ENCODE data around the gene FOXC1. TPM values are rescaled to one million over a fixed set of nuclear protein-coding genes. Genes with fewer than 3 reads are reported as not detected.
A peak's percentile ranks its signal among the peaks of the same experiment; 100 is the strongest.

FOXC1 gene
- total RNA-seq, 1 experiment from 2014 or later: 40.7 TPM

- H3K79me2 ChIP-seq (ENCODE audit: insufficient read depth, low read length): no peaks in the 10 kb centered on the region
- H3K9me2 ChIP-seq (ENCODE audit: insufficient read depth): no peaks in the 10 kb centered on the region
- no peaks in the 10 kb centered on the region for H3K27me3 ChIP-seq (ENCODE audit: insufficient read depth, low read length)
- no peak overlapping the region for H2AFZ ChIP-seq (ENCODE audit: low read depth, low read length, poor library complexity, severe bottlenecking)
- ChIA-PET RAD21 (ENCODE audit: low non-redundant PET in 1 of 2, low total read pairs in 2 of 2, uncharacterized antibody in 2 of 2, unreplicated experiment in 2 of 2) (no interaction called here), POLR2A (no interaction called here), CTCF (no interaction called here)
- intact Hi-C loops (cut with micrococcal nuclease): no loop called here
- no peak overlapping the region for H3K4me3 ChIP-seq (replicated peaks in 1 of 2; ENCODE audit: low read depth in 1 of 2, low read length in 2 of 2)
- no peak overlapping the region for H3K9ac ChIP-seq (ENCODE audit: low read length)
- H4K20me1 ChIP-seq (ENCODE audit: insufficient read depth): no peaks in the 10 kb centered on the region
- no peak overlapping the region for H3K27ac ChIP-seq (ENCODE audit: low read depth, low read length)
- DNase-seq (ENCODE audit: low read depth, low spot score) (no peak), ATAC-seq (no peak)
- no peaks in the 10 kb centered on the region for H3K36me3 ChIP-seq (ENCODE audit: control insufficient read depth in 1 of 2, insufficient read depth in 2 of 2, low read length in 2 of 2)
- no peak for TF ChIP-seq REST (IDR thresholded peaks at IDR 0.05; ENCODE audit: low read depth)
- no peak for TF ChIP-seq FOSL1 (IDR thresholded peaks at IDR 0.05; ENCODE audit: low read depth)
- peaks cover 27 to 44% of the 10 kb centered on the region in 2 experiments for H3K4me1 ChIP-seq (ENCODE audit: control insufficient read depth in 1 of 2, insufficient read depth in 2 of 2, low read length in 2 of 2)
- no peaks in the 10 kb centered on the region for H3K9me3 ChIP-seq (ENCODE audit: control insufficient read depth in 1 of 2, insufficient read depth in 1 of 2, low read depth in 1 of 2, low read length in 2 of 2)
- no peak overlapping the region for H3K4me2 ChIP-seq (ENCODE audit: low read length)
- no TSS peak for BruUV-seq (replicated peaks)
Measured at GRCh38 chr6:1635305-1636010, 25.7 kb downstream of the FOXC1 start.

- no peak for DNase-seq (ENCODE audit: low read depth, low spot score)
- no peak overlapping the region for H3K9ac ChIP-seq (ENCODE audit: low read length)
- H3K4me3 ChIP-seq (replicated peaks in 1 of 2; ENCODE audit: low read depth in 1 of 2, low read length in 2 of 2): no peak overlapping the region
- peak overlapping the region; percentile 43; the same call in 1 of the 2 replicates for H3K4me2 ChIP-seq (ENCODE audit: low read length)
- no peaks in the 10 kb centered on the region for H3K36me3 ChIP-seq (ENCODE audit: control insufficient read depth in 1 of 2, insufficient read depth in 2 of 2, low read length in 2 of 2)
- H3K27me3 ChIP-seq (ENCODE audit: insufficient read depth, low read length): no peaks in the 10 kb centered on the region
- ChIA-PET CTCF (no interaction called here), RAD21 (ENCODE audit: low non-redundant PET in 1 of 2, low total read pairs in 2 of 2, uncharacterized antibody in 2 of 2, unreplicated experiment in 2 of 2) (no interaction called here), POLR2A (no interaction called here)
- intact Hi-C loops (cut with micrococcal nuclease): no loop called here
- H3K9me3 ChIP-seq (ENCODE audit: control insufficient read depth in 1 of 2, insufficient read depth in 1 of 2, low read depth in 1 of 2, low read length in 2 of 2): no peaks in the 10 kb centered on the region
- no peak for TF ChIP-seq ZNF274 (IDR thresholded peaks at IDR 0.05; ENCODE audit: low read depth, low read length)
- TF ChIP-seq YY1 (IDR thresholded peaks at IDR 0.05; ENCODE audit: extremely low read depth, insufficient replicate concordance, low read depth, low read length): no peak
- no peak for TF ChIP-seq ZFX (IDR thresholded peaks at IDR 0.05)
- TF ChIP-seq TCF7L2 (IDR thresholded peaks at IDR 0.05; ENCODE audit: borderline replicate concordance, extremely low read depth, insufficient read depth, insufficient read length): no peak
- TF ChIP-seq CTCF (IDR thresholded peaks at IDR 0.05 in 2 of 3, conservative IDR thresholded peaks at IDR 0.05 in 1 of 3; ENCODE audit: borderline replicate concordance in 1 of 3, insufficient read depth in 1 of 3, low read depth in 2 of 3, low read length in 2 of 3): no peak
- TF ChIP-seq SRF (IDR thresholded peaks at IDR 0.05; ENCODE audit: low read depth): no peak
- no peak for TF ChIP-seq SP1 (IDR thresholded peaks at IDR 0.05; ENCODE audit: low read depth)
- TF ChIP-seq RAD21 (IDR thresholded peaks at IDR 0.05; ENCODE audit: low read depth): no peak
- no peak for TF ChIP-seq EZH2 (IDR thresholded peaks at IDR 0.05)
- TF ChIP-seq EZH2phosphoT487 (IDR thresholded peaks at IDR 0.05; ENCODE audit: borderline replicate concordance): no peak
- TF ChIP-seq SIN3A (IDR thresholded peaks at IDR 0.05; ENCODE audit: low read depth): no peak
- no peak for TF ChIP-seq MAX (IDR thresholded peaks at IDR 0.05)
- TF ChIP-seq JUND (IDR thresholded peaks at IDR 0.05): no peak
- no peaks in the 10 kb centered on the region for H4K20me1 ChIP-seq (ENCODE audit: insufficient read depth)
- H3K27ac ChIP-seq (ENCODE audit: low read depth, low read length): peak overlapping the region; percentile 55; the same call in 1 of the 2 replicates
- no peak overlapping the region for H2AFZ ChIP-seq (ENCODE audit: low read depth, low read length, poor library complexity, severe bottlenecking)
- ATAC-seq: no peak
- no peaks in the 10 kb centered on the region for H3K79me2 ChIP-seq (ENCODE audit: insufficient read depth, low read length)
- H3K4me1 ChIP-seq (ENCODE audit: control insufficient read depth in 1 of 2, insufficient read depth in 2 of 2, low read length in 2 of 2): peaks cover 35 to 43% of the 10 kb centered on the region in 2 experiments
- no TSS peak for BruUV-seq (replicated peaks)
- no peaks in the 10 kb centered on the region for H3K9me2 ChIP-seq (ENCODE audit: insufficient read depth)
Measured at GRCh38 chr6:1636272-1636825, 26.6 kb downstream of the FOXC1 start.

Measured in HCT116 (cell line).